SW 1271 (cell line): Measurements from ENCODE around the gene TREH.

Experiments
- DNase-seq, 2 experiments: peaks; one replicate each; lab custom pipeline; 2025; lab: John Stamatoyannopoulos, UW

TREH gene

GRCh38 chr11:118648291-118648690 is 31.2 kb downstream of the TREH start:
- DNase-seq: no peak

- DNase-seq: no peak
Observed at GRCh38 chr11:118646393-118646792, 33.1 kb downstream of the TREH start.

GRCh38 chr11:118645066-118645715 is 34.3 kb downstream of the TREH start:
- DNase-seq: no peak

GRCh38 chr11:118644496-118644895 is 35.0 kb downstream of the TREH start:
- no peak for DNase-seq

- no peak for DNase-seq
Observed at GRCh38 chr11:118643995-118644345, 35.5 kb downstream of the TREH start.

- DNase-seq: no peak
Observed at GRCh38 chr11:118643142-118643994, 36.1 kb downstream of the TREH start.

- no peak for DNase-seq
Observed at GRCh38 chr11:118641397-118642019, 37.9 kb downstream of the TREH start.

GRCh38 chr11:118640332-118641154 is 38.9 kb downstream of the TREH start:
- DNase-seq: no peak

- no peak for DNase-seq
Observed at GRCh38 chr11:118639899-118640298, 39.6 kb downstream of the TREH start.

GRCh38 chr11:118638726-118639125 is 40.7 kb downstream of the TREH start:
- no peak for DNase-seq

GRCh38 chr11:118636569-118637290 is 42.7 kb downstream of the TREH start:
- no peak for DNase-seq

GRCh38 chr11:118635642-118636041 is 43.8 kb downstream of the TREH start:
- DNase-seq: no peak

- no peak for DNase-seq
Observed at GRCh38 chr11:118635237-118635591, 44.2 kb downstream of the TREH start.

GRCh38 chr11:118634431-118635236 is 44.8 kb downstream of the TREH start:
- no peak for DNase-seq

- DNase-seq: no peak
Observed at GRCh38 chr11:118633979-118634378, 45.5 kb downstream of the TREH start.

GRCh38 chr11:118633319-118633690 is 46.1 kb downstream of the TREH start:
- no peak for DNase-seq

GRCh38 chr11:118632577-118633318 is 46.7 kb downstream of the TREH start:
- no peak for DNase-seq

- no peak for DNase-seq
Observed at GRCh38 chr11:118631142-118631909, 48.1 kb downstream of the TREH start.
